HG03060 (cell line): ENCODE data around the gene CEMIP2.
"Not testable (repeated sequence)": the region's sequence is repeated elsewhere in the genome, so short reads cannot be mapped to it uniquely, and the experiment has no call there.

Experiments
- ATAC-seq: cut with Tn5 transposase; IDR thresholded peaks from one replicate; pipeline ENCODE4 v1.9.1; 2021; ENCODE audit warnings: low read depth, moderate number of reproducible peaks; ENCODE audit not compliant: unreplicated experiment

The CEMIP2 gene

DNA sequence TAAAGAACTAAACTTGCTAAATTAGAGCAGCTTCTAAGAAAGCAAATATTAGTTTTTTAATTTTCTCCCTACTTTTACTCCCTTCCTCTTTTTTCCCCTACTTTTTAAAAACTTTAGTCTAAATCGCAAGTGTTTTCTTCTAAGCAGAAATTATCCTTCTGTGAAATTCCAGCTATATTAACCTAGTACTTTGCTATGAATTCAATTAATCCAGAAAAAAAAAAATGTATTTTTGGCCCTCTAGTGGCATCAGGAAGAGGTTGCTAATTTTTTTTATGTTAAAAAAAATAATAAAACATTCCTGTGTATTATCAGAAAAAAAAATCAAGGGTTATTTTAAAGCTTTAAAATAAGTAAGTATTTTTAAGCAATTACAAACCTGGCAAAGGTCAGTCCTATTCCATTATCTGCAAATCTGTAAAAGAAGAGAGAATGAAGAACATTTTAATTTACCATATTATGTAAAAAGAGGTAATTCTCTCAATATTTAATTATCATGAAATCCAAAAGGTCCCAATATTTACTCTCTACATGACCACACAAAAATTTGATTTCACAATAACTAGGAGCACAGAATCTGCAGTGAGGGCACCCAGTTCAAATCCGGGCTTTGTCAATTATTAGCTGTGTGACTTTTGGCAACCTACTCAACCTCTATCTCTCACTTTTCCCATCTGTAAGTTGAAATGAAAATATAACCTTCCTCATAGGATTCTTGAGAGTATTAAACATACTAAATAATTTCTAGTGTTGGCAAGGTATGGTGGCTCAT lies 52.0 kb downstream of the CEMIP2 start:
- no peak for ATAC-seq

DNA sequence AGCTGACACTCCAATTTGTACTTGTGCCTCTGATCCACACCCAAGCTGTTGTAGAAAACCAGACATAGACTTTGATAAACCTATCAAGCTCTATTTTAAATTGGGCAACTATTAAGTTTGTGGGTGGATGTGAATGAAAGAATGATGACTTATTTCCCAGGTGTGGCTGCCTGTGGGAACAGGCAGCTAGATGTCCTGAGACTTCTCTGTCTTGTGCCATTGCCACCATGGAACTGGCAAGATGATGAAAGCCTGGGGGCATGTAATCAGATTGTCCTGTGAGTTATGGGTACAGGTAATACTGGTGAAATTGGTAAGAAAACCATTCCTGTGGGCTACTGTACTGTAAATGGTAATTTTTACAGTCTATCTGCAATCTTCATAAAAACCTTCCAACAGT lies 57.5 kb downstream of the CEMIP2 start:
- ATAC-seq = no peak

DNA sequence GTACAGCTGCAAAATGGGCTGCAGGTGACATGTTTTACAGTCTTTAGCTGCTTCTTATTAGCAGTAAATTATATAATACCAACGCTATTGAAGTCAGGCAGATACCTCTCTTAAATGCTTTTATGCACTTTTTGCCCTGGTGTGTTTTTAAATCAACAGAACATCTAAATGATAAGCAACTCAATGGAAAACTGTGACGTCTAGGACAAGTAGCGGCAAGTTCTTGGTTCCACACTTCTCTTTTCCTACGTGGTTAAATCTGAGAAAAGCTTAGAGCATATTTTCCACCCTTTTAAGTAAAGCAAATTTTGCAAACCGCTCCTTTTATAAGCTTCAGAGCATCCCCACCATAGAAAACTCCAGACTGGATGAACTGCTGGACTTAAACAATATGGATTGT lies 58.1 kb downstream of the CEMIP2 start:
- ATAC-seq = no peak

DNA sequence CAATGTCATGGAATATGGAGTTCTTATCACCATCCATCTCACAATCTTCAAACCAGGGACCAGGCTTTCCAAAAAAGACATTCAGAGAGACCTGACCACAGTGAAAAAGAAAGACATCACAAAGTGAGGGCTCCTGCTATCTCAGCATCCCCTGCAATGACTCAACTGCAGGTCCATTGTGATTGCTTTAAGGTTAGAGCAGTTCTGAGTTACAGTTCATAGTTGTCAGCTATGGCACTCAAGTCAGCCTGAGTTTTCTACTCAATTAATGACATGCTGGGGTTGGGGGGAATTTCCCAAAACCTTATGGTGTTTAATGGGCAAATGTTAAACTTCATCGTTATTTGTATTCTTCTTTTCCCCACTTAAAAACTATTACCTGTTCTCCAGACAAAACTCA lies 58.9 kb downstream of the CEMIP2 start:
- no peak for ATAC-seq

DNA sequence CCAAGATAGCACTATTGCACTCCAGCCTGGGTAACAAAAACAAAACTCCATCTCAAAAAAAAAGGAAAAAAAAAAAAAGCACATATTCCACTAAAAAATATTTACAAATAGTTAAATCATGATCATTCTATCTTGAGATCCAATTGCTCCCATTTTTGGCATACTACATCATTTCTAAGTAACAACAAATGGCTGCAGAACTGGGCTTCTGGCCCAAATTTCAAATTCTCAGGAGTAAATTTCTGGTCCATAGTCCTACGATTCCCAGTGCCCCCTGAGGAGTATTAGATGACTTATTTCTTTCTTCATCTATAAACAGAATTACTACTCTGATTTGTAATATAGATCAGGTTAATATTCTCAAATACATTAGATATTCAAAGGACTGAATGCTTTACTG lies 62.1 kb downstream of the CEMIP2 start:
- ATAC-seq = no peak

DNA sequence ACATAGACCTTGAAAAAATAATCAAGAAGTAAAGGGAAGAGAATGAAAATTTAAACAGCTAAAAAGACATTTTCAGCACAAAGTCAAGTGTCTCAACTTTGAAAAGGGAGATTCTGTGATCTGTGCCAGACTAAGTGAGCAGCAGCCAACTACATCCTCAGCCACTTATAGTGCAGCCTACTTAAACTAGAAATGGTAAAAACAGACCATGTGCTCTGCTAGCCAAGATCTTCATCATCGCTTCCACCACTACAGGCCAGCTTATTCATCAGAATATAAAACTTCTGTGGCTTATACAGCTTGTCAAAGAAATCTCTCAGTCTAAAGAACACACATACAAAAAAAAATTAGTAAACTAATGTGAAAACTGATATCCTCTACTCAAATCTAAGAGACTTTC lies 63.5 kb downstream of the CEMIP2 start:
- ATAC-seq = no peak

DNA sequence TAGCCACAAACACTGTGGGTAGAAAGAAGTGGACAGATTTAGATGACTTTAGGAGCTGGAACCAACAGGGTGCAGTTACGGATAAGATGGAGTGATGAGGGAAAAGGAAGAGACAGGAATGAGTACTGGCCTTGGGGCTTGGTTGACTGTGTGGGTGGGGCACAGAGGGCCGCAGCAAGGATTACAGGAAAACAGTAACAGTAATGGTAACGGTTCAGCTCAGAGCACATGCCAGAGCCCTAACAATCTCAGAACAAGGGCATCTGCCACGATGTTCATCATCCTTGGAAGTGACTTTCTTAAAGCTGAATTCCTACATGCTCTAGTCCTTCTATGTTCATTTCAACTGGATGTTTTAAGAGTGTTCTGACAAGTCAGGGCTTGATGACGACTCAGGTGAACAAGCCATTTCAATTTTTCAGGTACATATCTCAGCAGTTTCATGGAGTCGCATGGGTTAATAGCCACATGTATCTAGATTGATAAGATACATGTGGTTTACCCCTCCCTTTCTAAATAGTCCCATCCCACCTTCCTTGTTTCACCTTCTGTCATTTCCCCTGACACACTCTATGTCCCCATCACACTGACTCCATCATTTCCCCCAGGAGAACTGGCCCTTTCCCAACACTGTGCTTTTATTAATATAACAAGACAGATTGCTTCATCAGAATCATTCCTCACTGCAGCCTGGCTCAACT lies 65.0 kb downstream of the CEMIP2 start:
- no peak for ATAC-seq

DNA sequence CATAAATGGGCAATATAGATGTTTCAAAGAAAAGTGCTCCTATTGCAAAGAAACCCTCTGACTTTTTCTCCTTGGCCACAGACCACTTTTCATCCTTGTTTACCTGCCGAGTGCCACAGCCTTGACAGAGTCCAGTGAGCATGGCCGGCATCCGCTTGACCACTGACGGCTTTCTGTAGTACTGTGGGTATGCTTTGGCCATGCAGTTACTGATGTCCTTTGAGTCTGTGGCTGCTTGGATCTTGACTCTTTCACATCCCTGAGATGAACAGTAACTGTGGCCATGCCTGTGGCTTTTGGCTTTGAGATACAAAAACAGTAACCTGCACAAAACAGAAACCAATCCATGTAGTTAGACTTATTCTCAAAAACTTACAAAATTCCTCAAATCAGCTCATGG lies 70.4 kb downstream of the CEMIP2 start:
- no peak for ATAC-seq

DNA sequence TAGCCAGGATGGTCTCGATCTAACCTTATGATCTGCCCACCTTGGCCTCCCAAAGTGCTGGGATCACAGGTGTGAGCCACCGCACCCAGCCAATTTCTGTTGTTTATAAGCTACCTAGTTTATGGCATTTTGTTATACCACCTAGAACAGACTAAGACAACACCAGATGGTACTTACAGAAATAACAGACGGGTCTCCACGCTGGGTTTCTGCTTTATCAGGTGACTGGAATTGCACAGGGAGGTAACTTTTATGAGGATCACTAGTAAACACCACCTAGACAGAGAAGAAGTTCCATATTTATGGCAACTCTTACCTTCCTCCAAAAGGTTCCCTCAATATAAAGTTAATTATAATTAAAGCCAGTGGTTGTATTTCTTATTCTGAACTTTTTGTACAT lies 74.0 kb downstream of the CEMIP2 start:
- ATAC-seq = no peak

DNA sequence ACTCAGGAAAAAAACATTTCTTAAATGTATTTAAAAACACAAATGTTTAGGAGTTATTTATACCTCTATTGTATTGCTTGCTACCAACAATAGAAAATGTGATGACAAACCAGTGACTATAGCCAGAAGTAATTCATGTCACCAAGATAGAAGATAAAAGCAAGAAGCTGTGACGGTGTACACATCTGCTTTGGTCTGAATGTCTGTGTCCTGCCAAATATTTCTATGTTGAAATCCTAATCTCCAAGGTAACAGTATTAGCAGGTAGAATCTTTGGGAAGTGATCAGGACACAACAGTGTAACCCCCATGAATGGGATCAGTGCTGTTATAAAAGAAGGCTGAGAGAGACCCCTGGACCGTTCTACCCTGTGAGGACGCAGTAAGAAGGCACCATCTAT lies 74.7 kb downstream of the CEMIP2 start:
- no peak for ATAC-seq

DNA sequence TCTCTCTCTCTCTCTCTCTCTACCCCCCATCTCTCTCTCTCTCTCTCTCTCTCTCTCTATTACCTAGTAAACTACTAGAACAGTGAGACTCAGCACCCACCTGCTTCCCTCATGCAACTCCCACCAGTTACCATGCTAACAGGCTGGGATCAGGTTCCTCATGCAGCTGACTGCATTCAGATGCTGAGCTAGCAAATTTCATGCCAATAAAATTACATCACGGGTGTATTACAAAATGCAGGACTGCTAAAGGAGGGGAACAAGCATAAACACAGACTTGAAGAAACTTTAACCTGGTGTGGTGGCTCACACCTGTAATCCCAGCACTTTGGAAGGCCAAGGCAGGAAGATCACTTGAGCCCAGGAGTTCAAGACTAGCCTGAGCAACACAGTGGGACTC lies 76.0 kb downstream of the CEMIP2 start:
- no peak for ATAC-seq

DNA sequence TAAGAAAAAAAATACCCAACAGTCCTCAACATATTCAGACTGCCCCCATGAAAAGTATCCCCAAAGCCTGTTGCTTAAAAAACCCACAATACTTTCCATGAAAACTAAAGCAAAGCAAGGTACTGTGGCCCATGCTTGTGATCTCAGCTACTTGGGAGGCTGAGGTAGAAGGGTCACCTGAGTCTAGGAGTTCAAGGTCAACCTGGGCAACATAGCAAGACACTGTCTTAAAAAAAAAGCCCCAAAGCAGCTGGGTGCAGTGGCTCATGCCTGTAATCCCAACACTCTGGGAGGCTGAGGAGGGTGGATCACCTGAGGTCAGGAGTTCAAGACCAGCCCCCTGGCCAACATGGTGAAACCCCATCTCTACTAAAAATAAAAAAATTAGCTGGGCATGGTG lies 76.7 kb downstream of the CEMIP2 start:
- not testable (repeated sequence) for ATAC-seq

DNA sequence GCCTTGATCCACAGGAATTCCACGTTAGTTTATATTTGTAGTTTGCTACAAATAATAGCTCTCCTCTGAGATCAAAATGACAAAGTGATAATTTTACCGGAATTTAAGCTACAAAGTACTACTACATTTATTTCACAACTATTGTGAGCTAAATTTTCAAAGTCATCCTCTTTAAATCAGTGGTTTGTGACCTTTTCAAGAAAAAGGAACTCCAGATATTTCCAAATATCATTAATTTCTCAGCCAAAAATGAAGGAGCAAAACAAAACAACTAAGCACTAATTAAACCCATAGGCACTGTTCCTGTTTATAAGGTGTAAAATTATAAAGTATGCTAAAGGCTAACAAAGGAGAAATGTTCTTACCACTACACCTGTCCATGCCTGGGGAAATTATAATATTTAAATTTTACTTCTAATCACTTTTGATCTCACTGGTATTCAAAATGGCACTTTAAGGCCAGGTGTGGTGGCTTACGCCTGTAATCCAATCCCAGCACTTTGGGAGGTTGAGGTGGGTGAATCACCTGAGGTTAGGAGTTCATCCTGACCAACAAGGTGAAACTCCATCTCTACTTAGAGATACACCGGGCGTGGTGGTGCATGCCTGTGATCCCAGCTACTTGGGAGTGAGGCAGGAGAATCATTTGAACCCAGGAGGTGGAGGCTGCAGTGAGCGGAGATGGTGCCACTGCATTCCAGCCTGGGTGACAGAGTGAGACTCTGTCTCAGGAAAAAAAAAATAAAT lies 77.5 kb downstream of the CEMIP2 start:
- no peak for ATAC-seq

DNA sequence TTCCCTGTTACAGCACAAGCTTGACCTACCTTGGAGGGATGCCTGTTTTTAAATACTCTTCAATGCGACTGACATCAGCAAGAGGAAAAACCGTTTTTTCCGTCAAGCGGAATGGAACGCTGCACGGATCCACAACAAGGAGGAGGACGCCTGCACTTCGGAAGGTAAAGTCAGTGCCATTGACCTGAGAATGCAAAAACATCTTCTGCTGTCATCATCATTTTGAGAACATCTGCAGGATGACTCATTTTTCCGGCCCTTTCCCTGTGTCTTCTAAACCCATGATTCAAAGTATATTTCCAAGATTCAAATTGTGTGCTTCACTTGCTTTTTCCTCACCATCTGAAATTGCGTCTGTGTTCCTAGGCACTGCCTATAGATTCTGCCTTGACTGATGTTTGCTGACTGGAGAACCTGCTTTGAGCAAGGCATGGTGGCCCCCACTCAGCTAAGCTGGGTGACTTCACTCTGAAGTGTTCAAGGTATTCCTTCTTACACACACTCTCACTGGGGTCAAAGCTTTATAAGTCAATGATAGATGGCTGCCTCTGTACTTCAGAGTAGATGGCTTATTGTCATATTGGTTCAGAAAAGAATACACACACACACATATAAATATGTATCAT lies 78.1 kb downstream of the CEMIP2 start:
- no peak for ATAC-seq

DNA sequence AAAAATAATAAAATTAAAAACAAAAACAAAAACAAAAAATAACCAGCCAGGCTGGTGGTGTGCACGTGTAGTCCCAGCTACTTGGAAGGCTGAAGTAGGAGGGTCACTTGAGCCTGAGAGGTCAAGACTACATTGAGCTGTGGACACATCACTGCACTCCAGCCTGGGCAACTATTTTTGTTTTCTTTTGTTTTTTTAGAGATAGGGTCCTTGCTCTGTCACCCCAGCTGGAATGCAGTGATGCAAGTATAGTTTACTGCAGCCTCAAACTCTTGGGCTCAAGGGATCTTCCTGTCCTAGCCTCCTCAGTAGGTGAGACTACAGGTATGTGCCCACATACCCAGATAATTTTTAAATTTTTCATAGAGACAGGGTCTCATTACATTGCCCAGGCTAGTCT lies 80.6 kb downstream of the CEMIP2 start:
- ATAC-seq = no peak

DNA sequence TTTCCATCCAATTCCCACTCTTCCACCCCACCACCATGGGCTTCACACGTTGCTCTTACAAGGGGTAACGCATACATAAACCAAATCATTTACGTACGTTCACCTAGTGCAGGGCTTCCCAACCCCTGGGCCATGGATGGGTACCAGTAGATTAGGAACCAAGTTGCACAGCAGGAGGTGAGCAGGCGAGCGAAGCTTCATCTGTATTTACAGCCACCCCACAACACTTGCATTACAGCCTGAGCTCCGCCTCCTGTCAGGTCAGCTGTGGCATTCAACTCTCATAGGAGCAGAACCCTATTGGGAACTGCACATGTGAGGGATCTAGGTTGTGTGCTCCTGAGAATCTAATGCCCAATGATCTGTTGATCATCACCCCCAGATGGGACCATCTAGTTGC lies 82.3 kb downstream of the CEMIP2 start:
- ATAC-seq = no peak

DNA sequence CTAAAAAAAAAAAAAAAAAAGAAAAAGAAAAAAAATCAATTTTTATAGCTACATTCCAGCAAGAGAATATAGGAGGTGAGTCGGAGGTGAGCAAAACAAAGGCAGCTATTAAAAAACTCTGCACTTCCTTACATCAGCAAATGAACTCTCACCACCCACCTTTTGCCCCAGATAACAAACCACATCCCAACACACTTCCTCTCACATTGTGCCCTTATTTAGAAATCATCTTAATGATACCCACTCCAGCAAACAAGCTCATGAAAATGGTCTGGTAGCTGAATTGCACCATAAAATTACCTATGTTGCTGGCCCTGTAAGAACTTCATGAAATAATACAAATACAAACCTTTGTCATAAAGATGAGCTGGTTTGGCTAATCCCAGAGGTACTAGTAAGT lies 82.9 kb downstream of the CEMIP2 start:
- no peak for ATAC-seq

DNA sequence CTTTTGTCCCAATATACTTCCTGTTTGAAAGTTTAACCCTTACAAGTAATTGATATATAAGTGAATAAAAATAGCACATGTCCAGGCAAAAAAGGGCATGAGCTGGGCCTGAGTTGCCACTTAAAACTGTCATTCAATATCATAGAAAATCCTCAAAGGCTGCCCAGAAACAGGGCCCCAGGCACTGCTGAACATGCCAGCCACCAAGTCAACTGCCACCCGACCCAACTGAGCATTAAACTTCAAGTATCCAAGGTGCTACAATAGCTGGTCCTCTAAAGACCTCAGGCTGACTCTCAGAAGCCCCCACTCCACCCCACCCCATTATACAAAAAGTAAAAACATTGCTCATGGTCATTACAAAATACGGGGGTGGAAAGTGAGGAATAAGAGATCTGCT lies 83.7 kb downstream of the CEMIP2 start:
- ATAC-seq = no peak

DNA sequence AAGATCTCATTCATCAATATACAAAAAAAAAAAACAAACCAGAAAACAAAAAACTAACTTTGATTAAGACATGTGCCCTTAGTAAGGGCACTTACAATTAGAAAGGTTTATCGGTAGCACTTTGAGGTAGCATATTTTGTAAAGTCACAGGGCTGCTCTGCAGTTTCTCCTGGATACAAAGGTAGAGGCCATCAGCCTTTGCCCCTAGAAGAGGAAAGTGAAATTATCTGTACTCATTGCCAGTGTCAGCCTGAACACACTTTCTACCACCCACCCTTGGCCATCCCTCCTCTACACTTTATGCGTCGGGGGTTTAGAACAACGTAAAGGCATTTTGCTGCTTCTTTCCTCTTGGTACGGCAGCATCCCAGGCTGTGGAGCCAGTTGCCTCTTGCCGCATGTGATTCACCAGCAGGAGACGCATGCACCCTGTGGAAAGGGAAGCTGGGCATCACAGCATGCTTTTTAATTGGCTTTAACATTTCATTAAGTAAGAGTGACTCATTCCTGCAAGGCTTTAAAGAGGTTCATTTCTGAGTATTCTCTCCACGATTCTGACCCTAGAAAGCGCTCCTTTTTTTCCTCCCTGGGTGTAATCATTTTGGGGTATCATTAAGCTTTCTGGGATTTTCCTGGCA lies 84.6 kb downstream of the CEMIP2 start:
- ATAC-seq = no peak

DNA sequence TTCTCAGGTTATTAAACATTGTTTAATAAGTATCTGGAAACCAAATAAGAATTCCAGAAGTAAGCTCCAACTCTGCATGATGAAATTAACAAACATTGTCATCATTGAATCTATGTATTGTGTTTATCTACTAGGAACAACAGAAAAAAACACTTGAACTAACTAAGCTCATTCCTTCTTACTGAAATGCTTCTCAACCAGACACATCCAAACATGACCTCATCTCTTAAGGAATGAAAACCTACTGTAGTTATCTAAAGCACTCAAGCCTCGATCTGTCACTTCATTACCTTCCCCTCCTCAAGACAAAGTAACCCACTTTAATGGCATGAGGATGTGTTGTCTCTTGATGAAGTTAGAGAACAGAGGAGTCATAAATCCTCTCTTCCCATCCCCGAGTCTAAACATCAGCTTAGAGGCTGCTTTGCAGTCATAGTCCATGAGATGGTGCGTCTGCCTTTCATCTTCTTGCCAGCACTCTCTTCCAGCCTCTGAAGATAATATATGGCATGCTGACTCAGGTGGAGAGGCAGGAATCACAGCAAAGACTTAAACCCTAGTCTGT lies 86.5 kb downstream of the CEMIP2 start:
- no peak for ATAC-seq
